ENCODE results near the gene AVP. TPM values are rescaled to one million over a fixed set of nuclear protein-coding genes. Genes with fewer than 3 reads are reported as not detected.

AVP gene
- polyA plus RNA-seq, 2 of the 4 experiments (the other 2 are of a cell fraction) = not detected

DNA sequence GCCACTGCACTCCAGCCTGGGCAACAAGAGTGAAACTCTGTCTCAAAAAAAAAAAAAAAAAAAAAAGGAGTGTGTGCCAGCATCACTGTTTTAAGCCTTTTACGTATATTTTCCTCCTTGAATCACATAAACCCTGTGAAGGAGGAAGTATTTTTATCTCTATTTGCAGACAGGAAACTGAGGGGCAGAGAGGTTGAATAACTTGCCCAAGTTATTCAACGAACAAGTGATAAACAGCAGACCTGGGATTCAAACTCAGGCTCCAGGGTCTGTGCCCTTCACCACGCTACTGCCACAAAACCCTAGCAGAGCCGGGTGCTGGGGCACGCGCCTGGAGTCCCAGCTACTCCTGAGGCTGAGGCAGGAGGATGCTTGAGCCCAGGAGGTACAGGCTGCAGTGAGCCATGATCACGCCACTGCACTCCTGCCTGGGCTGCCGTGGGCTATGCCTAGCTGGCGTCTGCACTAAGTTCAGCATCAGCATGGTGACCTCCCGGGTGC lies 9.4 kb upstream of the AVP start:
- Histone ChIP-seq H3K4me3 (no peak overlapping the region), H3K9me3 (no peaks in the 10 kb centered on the region), H3K4me1 (no peaks in the 10 kb centered on the region), H3K27ac (no peak overlapping the region), H3K4me2 (no peak overlapping the region)
- WGBS (ENCODE audit: missing lambda C conversion rate) = 80% methylated on average over 8 of the region's 10 CpGs
- ChIA-PET CTCF (interaction anchor here (1.0 to 14.7 kb wide), 2 partner anchors 24 to 55 kb away, joined by 4 to 108 read pairs; no protein-coding TSS in a partner anchor), POLR2A (no interaction called here)
- ATAC-seq (peak in 1 of 2 experiments; percentile 18; a peak in 2 of 6 replicates), FAIRE-seq (no peak), DNase-seq (ENCODE audit: low read depth in 1 of 2, low spot score in 1 of 2) (no peak)
- TF ChIP-seq NPAS2 (CRISPR knock-in tag; IDR thresholded peaks at IDR 0.05; ENCODE audit: borderline replicate concordance) (no peak), ZFP36 (IDR thresholded peaks at IDR 0.05; ENCODE audit: borderline replicate concordance, partially characterized antibody) (no peak), CHD2 (IDR thresholded peaks at IDR 0.05; ENCODE audit: low read length, partially characterized antibody) (no peak), RFX5 (IDR thresholded peaks at IDR 0.05) (no peak), CEBPB (IDR thresholded peaks at IDR 0.05) (no peak), PHF8 (IDR thresholded peaks at IDR 0.05; ENCODE audit: borderline replicate concordance, low read depth) (no peak)

- no peak for TF ChIP-seq NR3C1 (IDR thresholded peaks at IDR 0.05)
- TF ChIP-seq RFX5 (IDR thresholded peaks at IDR 0.05) = no peak
- no peak for TF ChIP-seq MAX (IDR thresholded peaks at IDR 0.05)
- TF ChIP-seq RCOR1 (IDR thresholded peaks at IDR 0.05; ENCODE audit: low read depth, low read length) = no peak
- no peak for TF ChIP-seq NFE2L2 (conservative IDR thresholded peaks at IDR 0.05; ENCODE audit: low read length)
- Histone ChIP-seq H3K4me1 (no peaks in the 10 kb centered on the region), H3K27ac (no peak overlapping the region), H3K4me2 (no peak overlapping the region), H3K9me3 (no peaks in the 10 kb centered on the region), H3K4me3 (no peak overlapping the region)
- DNase-seq (ENCODE audit: low read depth in 1 of 2, low spot score in 1 of 2) (no peak), FAIRE-seq (no peak), ATAC-seq (no peak)
- 81% methylated on average over 60 of the region's 81 CpGs for WGBS (ENCODE audit: missing lambda C conversion rate)
- ChIA-PET POLR2A (interaction anchor here (0.5 kb wide), 1 partner anchor 23 kb away, joined by 3 read pairs; no protein-coding TSS in a partner anchor), CTCF (interaction anchor here (0.6 to 1.1 kb wide), 4 partner anchors 12 to 149 kb away, joined by 3 to 5 read pairs (median 3); no protein-coding TSS in a partner anchor)
Observed at GRCh38 chr20:3092611-3093379, 8.3 kb upstream of the AVP start.

GRCh38 chr20:3090565-3090964 lies 6.0 kb upstream of the AVP start:
- no peak overlapping the region for H3K4me2 ChIP-seq
- CTCF ChIA-PET = interaction anchor here (0.6 to 1.5 kb wide), 5 partner anchors 18 to 152 kb away, joined by 3 to 4 read pairs (median 3); no protein-coding TSS in a partner anchor
- DNase-seq (ENCODE audit: low read depth in 1 of 2, low spot score in 1 of 2) (no peak), FAIRE-seq (no peak), ATAC-seq (no peak)
- no peaks in the 10 kb centered on the region for H3K9me3 ChIP-seq
- H3K27ac ChIP-seq = no peak overlapping the region
- H3K4me1 ChIP-seq = no peaks in the 10 kb centered on the region
- H3K4me3 ChIP-seq = no peak overlapping the region
- 5% methylated on average over 1 of the region's 1 CpG for WGBS (ENCODE audit: missing lambda C conversion rate)
- TF ChIP-seq PHF8 (IDR thresholded peaks at IDR 0.05; ENCODE audit: borderline replicate concordance, low read depth) = no peak
- POLR2A ChIA-PET = no interaction called here

GRCh38 chr20:3088031-3088430 lies 3.5 kb upstream of the AVP start:
- Histone ChIP-seq H3K4me2 (no peak overlapping the region), H3K4me1 (peaks cover 1% of the 10 kb centered on the region; the same call in 1 of the 3 replicates), H3K27ac (no peak overlapping the region), H3K9me3 (no peaks in the 10 kb centered on the region), H3K4me3 (no peak overlapping the region)
- CTCF ChIA-PET = interaction anchor here (0.6 to 4.1 kb wide), 8 partner anchors 9 to 35 kb away, joined by 3 to 16 read pairs (median 4); no protein-coding TSS in a partner anchor
- ATAC-seq (peak in 1 of 2 experiments; percentile 16; a peak in 2 of 6 replicates), FAIRE-seq (no peak), DNase-seq (ENCODE audit: low read depth in 1 of 2, low spot score in 1 of 2) (no peak)
- POLR2A ChIA-PET = no interaction called here
- TF ChIP-seq E2F6 (IDR thresholded peaks at IDR 0.05; ENCODE audit: borderline replicate concordance, low read depth) (no peak), ZC3H11A (IDR thresholded peaks at IDR 0.05) (no peak), ESRRA (IDR thresholded peaks at IDR 0.05; ENCODE audit: borderline replicate concordance, low read length) (no peak), HES2 (IDR thresholded peaks at IDR 0.05) (no peak), TP53 (CRISPR knock-in tag; IDR thresholded peaks at IDR 0.05) (no peak), MAFK (IDR thresholded peaks at IDR 0.05; ENCODE audit: partially characterized antibody) (no peak), HEYL (CRISPR knock-in tag; IDR thresholded peaks at IDR 0.05) (no peak), SREBF2 (IDR thresholded peaks at IDR 0.05) (no peak), KDM5A (IDR thresholded peaks at IDR 0.05) (no peak), MAZ (IDR thresholded peaks at IDR 0.05; ENCODE audit: borderline replicate concordance, low read depth, low read length) (no peak), EP300 (IDR thresholded peaks at IDR 0.05) (no peak), FOSB (CRISPR knock-in tag; IDR thresholded peaks at IDR 0.05) (no peak), RAD21 (conservative IDR thresholded peaks at IDR 0.05 in 1 of 2, IDR thresholded peaks at IDR 0.05 in 1 of 2) (no peak), HDAC2 (IDR thresholded peaks at IDR 0.05) (no peak), FOXS1 (CRISPR knock-in tag; IDR thresholded peaks at IDR 0.05) (no peak), POLR2A (IDR thresholded peaks at IDR 0.05; ENCODE audit: low read length) (no peak)
- WGBS (ENCODE audit: missing lambda C conversion rate) = 73% methylated on average over 7 of the region's 7 CpGs

Data from A549 (cell line).